ENCODE measurements around the gene BCL2L1.
A peak's percentile ranks its signal among the peaks of the same experiment; 100 is the strongest.

The BCL2L1 gene

DNA sequence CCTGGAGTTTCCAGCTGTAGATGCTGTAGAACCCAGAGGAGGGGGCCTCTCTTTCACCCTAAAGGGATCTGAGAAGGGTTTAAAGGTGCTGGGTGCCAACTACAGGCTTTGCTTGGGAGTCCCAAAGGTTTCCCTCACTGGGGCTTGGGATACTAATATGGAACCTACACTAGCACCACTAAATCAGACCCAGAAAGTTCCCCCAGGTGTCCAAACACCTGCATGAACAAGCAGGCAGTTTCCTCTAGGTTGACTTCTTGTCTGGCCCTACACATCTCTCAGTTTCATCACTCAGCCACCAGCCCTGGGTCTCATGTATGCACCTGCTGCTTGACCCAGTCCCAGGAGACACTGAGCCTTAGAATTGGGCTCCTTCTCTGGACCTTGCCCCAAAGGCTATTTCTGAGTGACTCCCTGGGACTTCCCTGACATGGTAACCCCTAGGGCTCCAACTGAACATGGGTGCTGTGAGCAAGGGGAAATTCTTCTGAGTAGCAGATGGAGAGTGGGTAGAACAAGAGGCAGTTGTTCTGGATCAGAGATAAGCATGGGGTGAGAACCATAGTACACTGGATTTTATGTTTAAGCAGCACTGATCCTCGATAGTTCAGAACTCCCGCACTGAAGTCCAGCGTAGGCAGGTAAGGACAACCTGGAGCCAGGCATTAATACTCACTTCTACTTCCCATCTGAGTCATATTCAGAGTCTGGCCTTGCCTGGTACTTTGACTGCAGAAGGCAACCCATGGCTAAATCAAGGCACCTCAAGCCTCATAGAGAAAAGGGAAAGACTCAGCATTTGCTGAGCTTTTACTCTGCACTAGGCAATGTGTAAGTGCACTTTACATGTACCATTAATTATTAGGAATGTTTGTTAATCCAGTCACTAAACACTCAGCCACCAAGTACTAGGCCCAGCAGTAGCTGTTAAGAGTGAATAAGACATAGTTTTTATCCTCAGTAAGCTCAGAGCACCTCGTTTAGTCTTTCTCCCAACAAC is 16.8 kb downstream of the BCL2L1 start:
- Mint-ChIP-seq H3K27me3 (no peaks in the 10 kb centered on the region), H3K27ac (peak overlapping the region; percentile 6), H3K4me3 (no peak overlapping the region), H3K4me1 (peaks cover 64% of the 10 kb centered on the region), H3K36me3 (peaks cover 23% of the 10 kb centered on the region), H3K9me3 (no peaks in the 10 kb centered on the region)

DNA sequence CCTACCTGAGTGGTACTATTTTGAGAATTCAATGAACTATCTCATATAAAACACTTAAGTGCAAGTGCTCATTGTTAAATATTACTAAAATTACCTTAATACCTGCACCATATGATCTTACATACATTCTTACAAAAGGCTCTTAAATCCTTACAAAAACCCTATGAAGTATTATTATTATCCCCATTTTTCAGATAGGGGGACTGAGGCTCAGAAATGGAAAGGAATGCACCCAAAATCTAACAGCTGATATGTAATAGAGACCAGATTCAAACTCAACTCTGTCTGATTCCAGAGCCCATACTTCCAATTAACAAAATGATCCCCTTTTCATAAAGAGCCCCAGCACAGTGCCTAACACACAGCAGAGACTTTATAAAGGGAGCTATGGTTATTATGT is 17.5 kb downstream of the BCL2L1 start:
- H3K27me3 Mint-ChIP-seq: no peaks in the 10 kb centered on the region
- H3K4me1 Mint-ChIP-seq: peaks cover 64% of the 10 kb centered on the region
- H3K36me3 Mint-ChIP-seq: peaks cover 26% of the 10 kb centered on the region
- no peak overlapping the region for H3K27ac Mint-ChIP-seq
- H3K9me3 Mint-ChIP-seq: no peaks in the 10 kb centered on the region
- H3K4me3 Mint-ChIP-seq: no peak overlapping the region

GRCh38 chr20:31704225-31705119 is 18.2 kb downstream of the BCL2L1 start:
- no peak overlapping the region for H3K4me3 Mint-ChIP-seq
- no peaks in the 10 kb centered on the region for H3K27me3 Mint-ChIP-seq
- no peaks in the 10 kb centered on the region for H3K9me3 Mint-ChIP-seq
- H3K4me1 Mint-ChIP-seq: peaks cover 66% of the 10 kb centered on the region
- H3K27ac Mint-ChIP-seq: no peak overlapping the region
- H3K36me3 Mint-ChIP-seq: peaks cover 22% of the 10 kb centered on the region

DNA sequence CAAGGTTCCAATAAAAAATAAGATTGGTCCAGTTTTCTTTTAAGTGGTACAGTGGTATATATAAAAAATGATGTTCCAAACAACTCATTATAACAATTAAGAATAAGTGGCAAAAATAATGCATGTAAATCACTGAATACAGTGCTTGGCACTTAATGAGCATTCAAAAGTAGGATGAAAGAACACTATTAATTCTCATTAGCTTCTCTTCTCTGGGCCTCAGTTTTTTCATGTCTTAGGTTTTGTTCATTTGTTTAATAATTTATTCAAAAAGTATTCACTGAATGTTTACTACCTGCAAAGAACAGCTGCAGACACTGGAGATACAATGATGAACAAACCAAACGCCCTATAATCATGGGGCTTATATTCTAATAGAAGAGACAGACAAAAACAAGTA is 21.1 kb downstream of the BCL2L1 start:
- H3K36me3 Mint-ChIP-seq: peaks cover 18% of the 10 kb centered on the region
- H3K4me1 Mint-ChIP-seq: peaks cover 63% of the 10 kb centered on the region
- peak overlapping the region; percentile 52 for H3K4me3 Mint-ChIP-seq
- H3K27ac Mint-ChIP-seq: peak overlapping the region; percentile 65
- H3K9me3 Mint-ChIP-seq: no peaks in the 10 kb centered on the region
- H3K27me3 Mint-ChIP-seq: no peaks in the 10 kb centered on the region

GRCh38 chr20:31700747-31701146 is 21.9 kb downstream of the BCL2L1 start:
- Mint-ChIP-seq H3K4me1 (peaks cover 57% of the 10 kb centered on the region), H3K27ac (no peak overlapping the region), H3K27me3 (no peaks in the 10 kb centered on the region), H3K9me3 (no peaks in the 10 kb centered on the region), H3K4me3 (no peak overlapping the region), H3K36me3 (peaks cover 17% of the 10 kb centered on the region)

GRCh38 chr20:31699801-31700728 is 22.6 kb downstream of the BCL2L1 start:
- peaks cover 58% of the 10 kb centered on the region for H3K4me1 Mint-ChIP-seq
- H3K36me3 Mint-ChIP-seq: peaks cover 15% of the 10 kb centered on the region
- H3K27me3 Mint-ChIP-seq: no peaks in the 10 kb centered on the region
- no peak overlapping the region for H3K4me3 Mint-ChIP-seq
- H3K27ac Mint-ChIP-seq: no peak overlapping the region
- no peaks in the 10 kb centered on the region for H3K9me3 Mint-ChIP-seq

GRCh38 chr20:31698803-31699718 is 23.6 kb downstream of the BCL2L1 start:
- Mint-ChIP-seq H3K4me1 (peaks cover 59% of the 10 kb centered on the region), H3K36me3 (peaks cover 15% of the 10 kb centered on the region), H3K4me3 (peak overlapping the region; percentile 23), H3K27me3 (no peaks in the 10 kb centered on the region), H3K27ac (no peak overlapping the region), H3K9me3 (no peaks in the 10 kb centered on the region)

- Mint-ChIP-seq H3K36me3 (peaks cover 15% of the 10 kb centered on the region), H3K27me3 (no peaks in the 10 kb centered on the region), H3K9me3 (no peaks in the 10 kb centered on the region), H3K27ac (no peak overlapping the region), H3K4me3 (no peak overlapping the region), H3K4me1 (peaks cover 61% of the 10 kb centered on the region)
These were observed 24.3 kb downstream of the BCL2L1 start for GRCh38 chr20:31698243-31698802.

DNA sequence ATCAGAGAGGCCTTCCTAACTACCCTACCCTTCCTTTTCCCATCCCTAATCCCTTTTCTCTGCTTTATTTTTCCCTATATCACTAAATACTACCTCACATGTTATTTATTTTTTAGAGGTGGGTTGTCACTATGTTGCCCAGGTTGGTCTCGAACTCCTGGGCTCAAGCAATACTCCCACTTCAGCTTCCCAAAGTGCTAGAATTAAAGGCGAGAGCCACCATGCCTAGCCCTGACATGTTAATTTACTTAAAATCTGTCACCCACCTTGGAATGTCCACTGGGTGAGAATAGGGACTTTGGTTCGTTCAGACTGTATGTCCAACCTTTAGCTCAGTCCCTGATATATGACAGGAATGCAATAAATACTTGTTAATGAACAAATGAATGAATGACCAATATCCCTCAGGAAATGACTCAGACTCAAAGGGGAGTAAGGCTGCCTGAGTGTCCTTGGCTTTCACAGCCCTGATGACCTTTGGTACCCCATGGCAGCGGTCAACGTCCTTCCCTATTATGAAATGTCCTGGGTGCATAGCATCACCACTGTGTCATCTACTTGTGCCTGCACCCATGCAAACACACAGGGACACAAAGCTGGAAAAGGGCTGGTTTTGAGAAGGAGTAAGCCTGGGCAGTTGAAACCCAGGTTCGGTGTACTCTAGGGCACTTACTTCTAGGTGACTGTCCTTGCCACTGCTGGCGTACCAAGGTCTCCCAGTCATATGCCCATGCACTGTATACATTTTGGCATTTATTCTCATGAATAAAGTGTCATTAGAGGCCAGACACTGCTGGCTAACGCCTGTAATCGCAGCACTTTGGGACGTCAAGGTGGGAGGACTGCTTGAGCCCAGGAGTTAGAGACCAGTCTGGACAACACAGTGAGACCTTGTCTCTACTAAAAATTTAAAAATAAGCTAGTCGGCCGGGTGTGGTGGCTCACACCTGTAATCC is 26.5 kb downstream of the BCL2L1 start:
- Mint-ChIP-seq H3K36me3 (peaks cover 13% of the 10 kb centered on the region), H3K9me3 (no peaks in the 10 kb centered on the region), H3K27ac (peak overlapping the region; percentile 94), H3K4me1 (peaks cover 64% of the 10 kb centered on the region), H3K27me3 (no peaks in the 10 kb centered on the region), H3K4me3 (no peak overlapping the region)

DNA sequence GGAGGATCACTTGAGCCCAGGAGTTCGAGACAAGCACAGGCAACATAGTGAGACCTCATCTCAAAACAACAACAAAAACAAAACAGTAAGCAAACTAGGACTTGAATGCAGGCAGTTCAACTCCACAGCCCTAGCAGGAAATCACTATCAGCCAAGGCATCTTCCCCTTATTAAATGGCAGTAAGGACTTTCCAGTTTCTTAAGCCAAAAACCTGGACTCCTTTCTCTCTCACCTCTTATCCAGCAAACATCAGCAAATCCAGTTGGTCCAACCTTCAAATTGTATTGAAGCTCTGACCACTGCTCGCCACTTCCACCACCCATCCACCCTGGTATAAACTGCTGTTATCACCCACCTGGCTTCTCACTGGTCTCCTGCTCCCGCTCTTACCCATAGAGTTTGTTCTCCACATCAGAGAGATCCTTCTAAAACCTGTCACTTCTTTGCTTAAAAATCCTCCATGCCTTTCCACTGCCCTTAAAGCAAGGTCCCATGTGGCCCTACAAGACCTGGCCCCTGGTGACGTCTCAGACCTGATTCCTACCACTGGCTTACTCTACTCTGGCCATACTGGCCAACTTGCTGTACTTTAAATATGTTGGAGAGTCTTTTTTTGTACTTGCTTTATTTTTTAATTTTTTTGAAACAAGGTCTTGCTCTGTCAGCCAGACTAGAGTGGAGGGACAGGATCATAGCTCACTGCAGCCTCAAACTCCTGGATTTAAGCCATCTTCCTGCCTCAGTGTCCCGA is 27.6 kb downstream of the BCL2L1 start:
- no peaks in the 10 kb centered on the region for H3K27me3 Mint-ChIP-seq
- no peaks in the 10 kb centered on the region for H3K9me3 Mint-ChIP-seq
- H3K4me1 Mint-ChIP-seq: peaks cover 62% of the 10 kb centered on the region
- peak overlapping the region; percentile 2 for H3K4me3 Mint-ChIP-seq
- H3K27ac Mint-ChIP-seq: peak overlapping the region; percentile 94
- H3K36me3 Mint-ChIP-seq: peaks cover 14% of the 10 kb centered on the region

GRCh38 chr20:31693987-31694661 is 28.5 kb downstream of the BCL2L1 start:
- Mint-ChIP-seq H3K9me3 (no peaks in the 10 kb centered on the region), H3K27ac (peak overlapping the region; percentile 57), H3K4me3 (no peak overlapping the region), H3K4me1 (peaks cover 53% of the 10 kb centered on the region), H3K36me3 (peaks cover 14% of the 10 kb centered on the region), H3K27me3 (no peaks in the 10 kb centered on the region)

DNA sequence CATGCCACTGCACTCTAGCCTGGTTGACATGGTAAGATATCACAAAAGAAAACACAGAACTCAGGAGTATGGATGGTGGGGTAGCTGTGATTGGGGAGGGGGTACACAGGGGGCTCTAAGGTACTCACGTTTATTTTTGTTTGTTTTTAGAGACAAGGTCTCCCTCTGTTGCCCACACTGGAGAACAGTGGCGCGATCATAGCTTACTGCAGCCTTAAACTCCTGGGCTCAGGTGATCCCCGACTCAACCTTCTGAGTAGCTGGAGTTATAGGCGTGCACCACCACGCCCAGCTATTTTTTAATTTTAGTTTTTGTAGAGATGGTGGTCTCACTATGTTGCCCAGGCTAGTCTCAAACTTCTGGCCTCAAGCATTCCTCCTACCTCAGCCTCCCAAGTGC is 29.3 kb downstream of the BCL2L1 start:
- Mint-ChIP-seq H3K27me3 (no peaks in the 10 kb centered on the region), H3K36me3 (peaks cover 15% of the 10 kb centered on the region), H3K4me1 (peaks cover 52% of the 10 kb centered on the region), H3K4me3 (no peak overlapping the region), H3K27ac (no peak overlapping the region), H3K9me3 (no peaks in the 10 kb centered on the region)

Measured in activated naive CD4-positive, alpha-beta T cell treated with anti-CD3 and anti-CD28 coated beads, Interleukin-2, amount 50 U/mL, for 24 hours (primary cell).